ENCODE data around the gene GRIA1. TPM values are rescaled to one million over a fixed set of nuclear protein-coding genes. Genes with fewer than 3 reads are reported as not detected.

Gene GRIA1
- total and polyA plus RNA-seq, 10 of the 15 experiments (the other 5 are each of a cell fraction or from before 2014, with no cell fraction given) = 0.04 to 0.18 (median 0.04) TPM; not detected in 7

GRCh38 chr5:153744751-153745150, 254.3 kb downstream of the GRIA1 start:
- TF ChIP-seq TCF12 (IDR thresholded peaks at IDR 0.05; ENCODE audit: low read depth, low read length) = no peak
- TF ChIP-seq E4F1 (IDR thresholded peaks at IDR 0.05; ENCODE audit: borderline replicate concordance, partially characterized antibody) = no peak
- no peak for TF ChIP-seq MLLT1 (IDR thresholded peaks at IDR 0.05)
- no peak for TF ChIP-seq ATF7 (IDR thresholded peaks at IDR 0.05; ENCODE audit: low read depth)
- no peak for TF ChIP-seq SUZ12 (IDR thresholded peaks at IDR 0.05; ENCODE audit: unreplicated experiment)
- TF ChIP-seq RFX5 (IDR thresholded peaks at IDR 0.05; ENCODE audit: low read depth, low read length) = no peak
- no peak for TF ChIP-seq IRF5 (IDR thresholded peaks at IDR 0.05; ENCODE audit: borderline replicate concordance)
- no peak for TF ChIP-seq MTA3 (IDR thresholded peaks at IDR 0.05; ENCODE audit: borderline replicate concordance, low read length)
- TF ChIP-seq POLR2AphosphoS2 (IDR thresholded peaks at IDR 0.05; ENCODE audit: low read depth, low read length) = no peak
- no peak for TF ChIP-seq BCLAF1 (IDR thresholded peaks at IDR 0.05)
- no peak for TF ChIP-seq PAX5 (IDR thresholded peaks at IDR 0.05; ENCODE audit: borderline replicate concordance, low read depth, low read length)
- TF ChIP-seq MYC (IDR thresholded peaks at IDR 0.05; ENCODE audit: insufficient read depth, insufficient read length, insufficient replicate concordance, low read length, severe bottlenecking) = no peak
- no peak for TF ChIP-seq BRCA1 (IDR thresholded peaks at IDR 0.05; ENCODE audit: low read depth, low read length)
- TF ChIP-seq TCF7 (IDR thresholded peaks at IDR 0.05; ENCODE audit: borderline replicate concordance) = no peak
- no peak for TF ChIP-seq ETV6 (conservative IDR thresholded peaks at IDR 0.05 in 1 of 2, IDR thresholded peaks at IDR 0.05 in 1 of 2; ENCODE audit: borderline replicate concordance in 1 of 2, low read depth in 1 of 2)
- no peak overlapping the region for H3K4me3 ChIP-seq
- WGBS (ENCODE audit: insufficient coverage, insufficient replicate concordance, low lambda C conversion rate, missing lambda C conversion rate) = 14% methylated on average over 2 of the region's 2 CpGs
- RAD21 ChIA-PET (ENCODE audit: unreplicated experiment) = no interaction called here
- intact Hi-C loops (cut with micrococcal nuclease; ENCODE audit: unreplicated experiment) = no loop called here
- H3K79me2 ChIP-seq (ENCODE audit: control insufficient read depth, insufficient read depth, low read length) = no peaks in the 10 kb centered on the region
- DNase-seq (ENCODE audit: low read depth, low spot score) (no peak), ATAC-seq (no peak), FAIRE-seq (no peak)
- POLR2A ChIA-PET = no interaction called here
- no peaks in the 10 kb centered on the region for H3K9me3 ChIP-seq (replicated peaks; ENCODE audit: control insufficient read depth, insufficient read depth, low read length)
- SMC1A ChIA-PET (ENCODE audit: uncharacterized antibody, unreplicated experiment) = no interaction called here
- no peaks in the 10 kb centered on the region; a peak in 1 of 4 replicates for H3K27me3 ChIP-seq (replicated peaks in 1 of 2; ENCODE audit: control insufficient read depth in 2 of 2, insufficient read depth in 2 of 2, low read length in 1 of 2)
- no peaks in the 10 kb centered on the region for H3K4me1 ChIP-seq (ENCODE audit: control insufficient read depth, insufficient read depth, low read length)
- H3K27ac ChIP-seq (ENCODE audit: control insufficient read depth, insufficient read depth) = no peak overlapping the region
- H3K36me3 ChIP-seq (ENCODE audit: control insufficient read depth in 2 of 2, insufficient read depth in 2 of 2, low read length in 1 of 2) = no peaks in the 10 kb centered on the region
- in situ Hi-C loops (cut with MboI) = no loop called here
- H2AFZ ChIP-seq (ENCODE audit: control insufficient read depth, low read depth, low read length) = no peak overlapping the region
- no peak overlapping the region for H3K4me2 ChIP-seq (ENCODE audit: control insufficient read depth, insufficient read depth)
- H4K20me1 ChIP-seq (ENCODE audit: control insufficient read depth, insufficient read depth) = no peaks in the 10 kb centered on the region
- CTCF ChIA-PET = no interaction called here
- H3K9ac ChIP-seq (ENCODE audit: control insufficient read depth, insufficient read depth, low read length) = no peak overlapping the region
- no TSS peak for BruUV-seq (replicated peaks)

Measured in GM12878 (cell line).